Stimulated activated CD8-positive, alpha-beta memory T cell treated with anti-CD3 and anti-CD28 coated beads, Interleukin-4, amount 100 ng/mL, for 1 hour (primary cell): Measurements from ENCODE around the gene ATP6V0B.

ENCODE experiments used
- DNase-seq, 2 donors: peaks; one replicate each; pipeline ENCODE4 v3.0.0-alpha.2; 2020; ENCODE audit warnings: low read depth in 2 of 2, low spot score in 1 of 2

ATP6V0B gene

GRCh38 chr1:44025816-44026215 is 51.1 kb downstream of the ATP6V0B start:
- no peak for DNase-seq

- DNase-seq, result no peak
Measured at GRCh38 chr1:44027320-44027719, 52.6 kb downstream of the ATP6V0B start.
